ENCODE measurements around the gene DEFB121. TPM values are rescaled to one million over a fixed set of nuclear protein-coding genes. Genes with fewer than 3 reads are reported as not detected.

DEFB121 gene
- total and polyA plus RNA-seq, 2 of the 8 experiments (the other 6 are each of a cell fraction or from before 2014, with no cell fraction given): not detected

GRCh38 chr20:31440012-31440659 is 34.1 kb upstream of the DEFB121 start, which contains the start of gene DEFB123:
DEFB123 (plus strand) TSS chr20:31440632; CDS start chr20:31440699, 67 bp downstream.
- Histone ChIP-seq H2BK5ac (ENCODE audit: low read depth, low read length) (no peak within 1 kb of the TSS), H3K14ac (ENCODE audit: insufficient read length) (no peak within 1 kb of the TSS), H2BK12ac (ENCODE audit: low read depth, low read length) (no peak within 1 kb of the TSS), H3K4me3 (ENCODE audit: extremely low read depth in 1 of 4, insufficient read depth in 2 of 4, low read depth in 3 of 4, low read length in 4 of 4) (no peak within 1 kb of the TSS), H3K27ac (ENCODE audit: low read depth, low read length) (no peak within 1 kb of the TSS), H3K23ac (ENCODE audit: insufficient read length) (no peak within 1 kb of the TSS), H3K27me3 (replicated peaks in 1 of 4; ENCODE audit: control insufficient read depth in 3 of 4, extremely low read depth in 1 of 4, insufficient read depth in 3 of 4, low read length in 3 of 4) (no peaks in the 10 kb centered on the region), H3K79me2 (ENCODE audit: control insufficient read depth in 1 of 2, insufficient read depth in 2 of 2, low read length in 2 of 2) (no peaks in the 10 kb centered on the region), H4K5ac (ENCODE audit: insufficient read length, low read depth, low read length) (no peak within 1 kb of the TSS), H3K4ac (replicated peaks; ENCODE audit: insufficient read length, low read depth, low read length) (no peak within 1 kb of the TSS), H3K23me2 (ENCODE audit: low read depth, low read length) (no peaks in the 10 kb centered on the region), H2BK20ac (ENCODE audit: low read length) (no peak within 1 kb of the TSS), H2AFZ (ENCODE audit: low read length) (no peak within 1 kb of the TSS), H2AK5ac (ENCODE audit: low read depth, low read length) (no peak within 1 kb of the TSS), H3K56ac (replicated peaks; ENCODE audit: insufficient read length, low read depth, low read length) (no peak within 1 kb of the TSS), H2BK15ac (ENCODE audit: low read length) (no peak within 1 kb of the TSS), H4K20me1 (replicated peaks in 1 of 2; ENCODE audit: control insufficient read depth in 1 of 2, insufficient read depth in 2 of 2, low read length in 2 of 2) (no peaks in the 10 kb centered on the region), H3K4me2 (ENCODE audit: insufficient read depth in 1 of 2, low read depth in 2 of 2, low read length in 2 of 2) (no peak within 1 kb of the TSS), H3K9me3 (ENCODE audit: insufficient read depth in 2 of 2, low read depth in 1 of 2, low read length in 1 of 2) (peaks cover 77 to 90% of the 10 kb centered on the region in 2 experiments), H2BK120ac (replicated peaks; ENCODE audit: low read depth, low read length) (no peak within 1 kb of the TSS), H4K91ac (replicated peaks; ENCODE audit: insufficient read length, low read length) (no peak within 1 kb of the TSS), H3K18ac (ENCODE audit: extremely low read depth, low read length) (no peak within 1 kb of the TSS), H4K8ac (ENCODE audit: extremely low read depth, insufficient read depth, low read length) (no peak within 1 kb of the TSS), H3K36me3 (ENCODE audit: control insufficient read depth in 2 of 4, insufficient read depth in 4 of 4, low read length in 3 of 4) (no peaks in the 10 kb centered on the region), H3K4me1 (replicated peaks in 1 of 4; ENCODE audit: control insufficient read depth in 3 of 4, insufficient read depth in 4 of 4, low read length in 3 of 4) (no peaks in the 10 kb centered on the region), H3K9ac (replicated peaks in 1 of 4; ENCODE audit: extremely low read depth in 1 of 4, low read depth in 3 of 4, low read length in 3 of 4) (no peak within 1 kb of the TSS), H3K79me1 (ENCODE audit: low read depth, low read length) (no peaks in the 10 kb centered on the region)
- TF ChIP-seq RXRA (IDR thresholded peaks at IDR 0.05; ENCODE audit: insufficient read depth, low read depth, low read length) (no peak), CTCF (IDR thresholded peaks at IDR 0.05; ENCODE audit: control extremely low read depth in 1 of 3, insufficient read depth in 1 of 3, low read depth in 1 of 3, low read length in 3 of 3) (peak in 2 of 3 experiments; percentile 14 to 34; a peak in 2 of 4 replicates)
- DNase-seq (ENCODE audit: low read depth in 1 of 2, low spot score in 2 of 2) (no peak), FAIRE-seq (no peak)
- POLR2A ChIA-PET (ENCODE audit: partially characterized antibody): interaction anchor here (1.1 kb wide), 1 partner anchor 48 kb away, joined by 4 read pairs; no protein-coding TSS in a partner anchor
- 84% methylated on average over 16 of the region's 16 CpGs; no CpG with 5 or more reads in 1 of the 2 experiments for WGBS, 2 experiments (ENCODE audit: extremely low coverage in 1 of 2, insufficient coverage in 1 of 2, insufficient read length in 1 of 2, insufficient replicate concordance in 2 of 2, low coverage in 1 of 2, low lambda C conversion rate in 2 of 2, missing lambda C conversion rate in 1 of 2)
- CTCF ChIA-PET (ENCODE audit: partially characterized antibody): interaction anchor here (0.8 to 1.1 kb wide), 3 partner anchors 10 to 20 kb away, joined by 3 to 4 read pairs (median 3); no protein-coding TSS in a partner anchor
